K562 (cell line): ENCODE data around the gene FBN1.

Experiments
- SMAD3 ChIP-seq: fragments of 450-650 bp; formaldehyde crosslinking; conservative IDR thresholded peaks from 2 replicates; pipeline ENCODE4 v1.4.0; 2020; ENCODE audit warnings: mild to moderate bottlenecking
- TF ChIP-seq, protein P1 (sequence below): sonication (generic); formaldehyde crosslinking; IDR thresholded peaks from 2 replicates; pipeline ENCODE4 v1.8.0; 2022; ENCODE audit warnings: missing genetic modification reagents, mild to moderate bottlenecking, moderate library complexity, borderline replicate concordance

DNA sequence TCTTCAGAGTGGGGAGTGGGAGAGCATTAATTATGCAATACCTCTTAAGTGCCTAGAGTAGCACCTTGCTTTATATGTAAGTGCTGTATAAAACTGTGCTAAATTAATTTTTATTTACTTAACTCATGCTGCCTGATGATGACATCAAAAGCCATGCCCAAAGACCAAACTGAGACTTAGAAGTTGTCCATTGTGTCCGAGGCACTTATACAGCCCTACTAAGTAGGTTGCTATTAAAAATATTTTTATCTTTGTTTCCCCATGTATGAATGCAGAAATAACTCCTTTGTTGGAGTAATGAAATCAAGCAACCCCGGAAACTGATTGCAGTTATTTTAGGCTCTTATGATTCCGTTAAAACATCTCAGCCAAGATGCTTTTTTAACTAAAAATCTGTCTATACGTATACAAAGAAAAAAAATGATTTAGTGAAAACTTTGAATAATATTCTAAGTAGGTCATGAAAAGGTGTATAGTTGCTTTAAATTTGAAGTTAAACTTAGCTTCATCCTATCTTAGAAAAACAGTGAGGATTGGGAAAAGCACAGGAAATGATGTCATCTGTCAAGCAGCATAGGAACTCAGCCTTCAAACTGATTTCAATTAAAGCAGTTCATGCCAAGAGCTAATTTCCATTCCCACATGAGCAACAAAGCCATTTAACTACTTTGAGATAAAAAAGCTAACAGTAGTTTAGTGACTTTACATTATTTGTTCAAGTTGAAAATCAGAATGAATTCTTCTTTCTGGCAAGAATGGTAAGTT, 43.0 kb downstream of the FBN1 start:
- no peak for TF ChIP-seq SMAD3 (CRISPR knock-in tag)
- TF ChIP-seq, protein P1, sequence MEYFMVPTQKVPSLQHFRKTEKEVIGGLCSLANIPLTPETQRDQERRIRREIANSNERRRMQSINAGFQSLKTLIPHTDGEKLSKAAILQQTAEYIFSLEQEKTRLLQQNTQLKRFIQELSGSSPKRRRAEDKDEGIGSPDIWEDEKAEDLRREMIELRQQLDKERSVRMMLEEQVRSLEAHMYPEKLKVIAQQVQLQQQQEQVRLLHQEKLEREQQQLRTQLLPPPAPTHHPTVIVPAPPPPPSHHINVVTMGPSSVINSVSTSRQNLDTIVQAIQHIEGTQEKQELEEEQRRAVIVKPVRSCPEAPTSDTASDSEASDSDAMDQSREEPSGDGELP (CRISPR knock-in tag): no peak
